Colon (tissue), 2 donors: ENCODE measurements around the gene MSI2.

ENCODE experiments used
- FAIRE-seq: peaks from 2 replicates; lab custom pipeline; 2012; peaks lifted over from hg19 to GRCh38; lab: Jason Lieb, UNC
- donor health status: control.
- donor health status: control.

The MSI2 gene

DNA sequence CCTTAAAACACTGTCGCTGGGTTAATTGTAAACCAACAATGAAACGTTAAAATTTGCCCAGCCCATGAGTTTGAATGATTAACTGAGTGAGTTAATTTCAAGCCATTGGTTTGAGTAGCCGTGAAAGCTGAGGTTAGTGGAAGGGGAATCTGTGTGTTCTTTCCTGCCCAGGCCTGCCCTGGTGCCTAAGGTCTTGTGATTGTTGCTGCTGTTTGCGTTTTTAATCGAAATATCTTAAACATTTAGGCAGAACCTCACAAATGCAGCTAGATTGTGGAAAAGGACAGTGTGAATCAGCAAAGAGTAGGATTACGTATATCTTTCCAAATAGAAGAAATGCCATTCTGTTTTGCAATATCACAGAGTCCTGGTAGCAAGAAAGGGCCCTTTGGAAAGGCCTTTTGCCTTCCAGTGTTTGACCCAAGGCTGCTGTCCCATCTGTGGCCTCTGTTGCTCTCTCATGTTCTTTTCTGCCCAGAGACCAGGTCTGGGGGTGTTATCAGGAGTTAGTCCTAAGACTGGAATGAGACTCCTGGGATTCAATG, 113.8 kb downstream of the MSI2 start:
- no peak for FAIRE-seq

DNA sequence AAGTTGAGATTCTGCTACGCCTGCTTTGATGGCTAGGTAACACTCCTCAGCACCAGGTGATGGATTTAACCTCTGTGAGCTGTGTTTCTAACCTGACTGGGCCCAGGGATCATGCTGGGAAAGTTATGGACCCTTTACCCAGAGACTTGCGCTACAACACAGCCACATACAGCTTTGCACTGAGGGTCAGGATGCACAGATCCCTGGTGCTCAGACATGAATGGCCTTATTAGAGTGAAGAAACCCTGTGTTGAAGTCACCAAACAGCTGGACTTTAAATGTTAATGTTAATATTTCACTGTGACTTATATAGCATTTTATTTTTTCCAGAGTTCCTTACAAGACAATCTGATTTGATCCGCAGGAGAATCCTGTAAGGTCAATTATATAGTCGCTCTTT, 114.3 kb downstream of the MSI2 start:
- FAIRE-seq: no peak

GRCh38 chr17:57372156-57372555, 115.8 kb downstream of the MSI2 start:
- no peak for FAIRE-seq

DNA sequence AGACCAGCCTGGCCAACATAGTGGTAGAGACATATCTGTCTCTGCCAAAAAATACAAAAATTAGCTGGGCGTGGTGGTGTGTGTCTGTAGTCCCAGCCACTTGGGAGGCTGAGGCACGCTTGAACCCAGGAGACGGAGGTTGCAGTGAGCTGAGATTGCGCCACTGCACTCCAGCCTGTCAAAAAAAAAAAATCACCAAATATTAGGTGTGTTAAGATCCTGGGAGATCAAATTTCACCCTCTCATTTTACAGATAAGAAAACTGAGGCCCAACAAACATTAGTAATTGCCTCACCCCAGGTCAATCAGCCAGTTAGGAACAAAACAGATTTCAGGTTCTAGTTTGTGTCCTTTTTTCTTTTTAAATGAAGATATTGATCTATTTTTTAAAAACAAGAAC, 116.7 kb downstream of the MSI2 start:
- no peak for FAIRE-seq

- no peak for FAIRE-seq
Measured at GRCh38 chr17:57373756-57374155, 117.4 kb downstream of the MSI2 start.

DNA sequence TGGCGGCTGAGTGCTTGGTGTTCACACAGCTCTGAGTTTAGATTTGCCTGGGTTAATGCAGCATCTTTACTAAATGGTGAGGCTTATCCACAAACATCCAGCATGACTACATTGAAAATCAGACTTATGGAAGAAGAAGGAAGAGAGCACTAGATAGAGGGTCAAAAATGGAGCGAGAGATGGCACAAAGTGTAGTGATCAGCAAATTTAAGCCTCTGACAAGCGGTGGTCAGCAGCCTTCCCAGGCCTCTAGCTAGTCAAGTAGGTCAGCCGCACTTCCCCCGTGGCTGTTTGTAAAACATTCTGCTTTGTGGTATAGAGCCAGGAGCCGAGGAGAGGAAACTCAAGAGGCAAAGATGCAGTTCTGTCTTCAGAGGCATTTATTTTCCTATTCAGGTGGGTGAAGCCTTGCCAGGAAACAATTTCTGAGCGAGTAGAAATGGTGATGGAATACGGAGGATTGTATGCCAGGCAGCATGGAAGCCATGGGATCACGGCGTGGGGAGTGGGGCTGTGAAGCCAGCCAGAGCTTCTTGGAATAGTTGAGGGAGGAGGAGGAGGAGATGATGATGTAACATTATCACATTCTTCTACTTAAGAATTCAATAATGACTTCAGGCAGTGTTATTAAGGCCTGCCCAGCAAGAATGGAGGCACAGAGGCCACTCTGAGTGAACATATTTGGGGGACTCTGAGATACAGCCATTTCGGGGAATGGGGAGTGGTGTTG, 118.9 kb downstream of the MSI2 start:
- FAIRE-seq: no peak

GRCh38 chr17:57375770-57376225, 119.5 kb downstream of the MSI2 start:
- FAIRE-seq: no peak

- FAIRE-seq: no peak
Measured at GRCh38 chr17:57377094-57377493, 120.8 kb downstream of the MSI2 start.

DNA sequence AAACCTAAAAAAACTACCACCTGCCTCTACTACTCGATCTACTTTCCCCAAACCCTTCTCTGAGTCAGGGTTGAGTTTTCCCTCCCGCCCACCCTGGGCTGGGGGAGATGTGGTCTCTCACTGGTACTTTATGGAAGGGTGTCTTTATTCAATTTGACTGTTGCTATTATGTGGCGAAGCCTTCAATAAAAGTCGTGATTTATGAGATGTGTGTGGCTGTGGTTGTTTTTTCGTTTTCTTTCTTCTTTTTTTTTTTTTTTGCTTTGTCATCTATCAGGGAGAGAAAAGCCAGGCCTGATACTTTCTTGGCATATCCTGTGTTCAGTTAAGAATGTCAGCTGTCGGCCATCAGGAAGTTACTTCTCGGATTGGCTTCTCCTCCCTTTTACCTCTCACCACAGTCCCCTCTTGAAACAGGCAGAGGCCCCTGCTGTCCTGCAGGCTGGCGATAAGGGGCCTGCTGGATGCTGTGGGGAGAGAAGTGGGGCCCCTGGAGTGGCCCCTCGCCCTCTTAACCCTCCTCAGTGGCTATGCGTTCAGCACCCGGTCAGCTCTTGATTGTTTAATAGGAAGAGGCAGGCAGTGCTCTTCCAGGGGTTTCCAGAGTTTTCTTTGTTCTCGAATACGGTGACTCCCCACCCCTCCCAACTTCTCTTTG, 123.0 kb downstream of the MSI2 start:
- FAIRE-seq: no peak

GRCh38 chr17:57379895-57380434, 123.6 kb downstream of the MSI2 start:
- FAIRE-seq: no peak

- FAIRE-seq: no peak
Measured at GRCh38 chr17:57381498-57381897, 125.2 kb downstream of the MSI2 start.

DNA sequence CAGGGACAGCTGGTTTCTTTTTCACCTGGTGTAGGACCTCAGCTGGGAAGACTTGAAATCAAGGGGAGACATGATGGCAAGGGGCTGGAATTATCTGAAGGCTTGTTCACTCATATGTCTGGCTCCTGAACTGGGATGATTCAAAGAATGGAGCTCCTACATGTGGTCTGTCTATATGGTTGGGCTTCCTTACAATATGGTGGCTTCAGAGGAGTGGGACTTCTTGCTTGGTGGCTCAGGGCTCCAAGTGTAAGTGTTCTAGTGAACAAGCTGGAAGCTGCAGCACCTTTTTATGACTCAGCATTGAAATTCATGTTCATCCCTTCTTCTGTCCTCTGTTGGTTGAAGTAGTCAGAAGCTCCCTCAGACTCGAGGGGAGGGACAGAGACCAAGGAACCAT, 127.9 kb downstream of the MSI2 start:
- FAIRE-seq: no peak

DNA sequence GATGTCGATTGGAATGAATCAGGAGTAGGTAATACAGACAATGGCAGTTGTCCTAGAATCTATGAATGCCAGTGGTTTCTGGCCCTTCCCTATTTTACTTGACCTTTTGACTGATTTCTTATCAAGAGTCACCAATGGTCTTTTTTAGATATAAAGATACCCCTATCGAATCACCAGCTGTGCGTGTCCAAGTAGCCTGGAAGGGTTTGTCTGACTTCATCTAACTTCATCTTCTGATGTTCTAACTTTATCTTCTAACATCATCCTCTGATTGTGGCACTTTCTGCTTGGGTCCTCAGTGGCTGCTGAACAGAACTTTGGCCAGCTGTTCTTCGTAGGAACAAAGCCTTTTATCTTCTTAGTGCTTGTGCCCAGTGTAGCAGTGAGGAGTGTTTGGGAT, 129.7 kb downstream of the MSI2 start:
- FAIRE-seq: no peak

- no peak for FAIRE-seq
Measured at GRCh38 chr17:57387575-57387974, 131.3 kb downstream of the MSI2 start.

DNA sequence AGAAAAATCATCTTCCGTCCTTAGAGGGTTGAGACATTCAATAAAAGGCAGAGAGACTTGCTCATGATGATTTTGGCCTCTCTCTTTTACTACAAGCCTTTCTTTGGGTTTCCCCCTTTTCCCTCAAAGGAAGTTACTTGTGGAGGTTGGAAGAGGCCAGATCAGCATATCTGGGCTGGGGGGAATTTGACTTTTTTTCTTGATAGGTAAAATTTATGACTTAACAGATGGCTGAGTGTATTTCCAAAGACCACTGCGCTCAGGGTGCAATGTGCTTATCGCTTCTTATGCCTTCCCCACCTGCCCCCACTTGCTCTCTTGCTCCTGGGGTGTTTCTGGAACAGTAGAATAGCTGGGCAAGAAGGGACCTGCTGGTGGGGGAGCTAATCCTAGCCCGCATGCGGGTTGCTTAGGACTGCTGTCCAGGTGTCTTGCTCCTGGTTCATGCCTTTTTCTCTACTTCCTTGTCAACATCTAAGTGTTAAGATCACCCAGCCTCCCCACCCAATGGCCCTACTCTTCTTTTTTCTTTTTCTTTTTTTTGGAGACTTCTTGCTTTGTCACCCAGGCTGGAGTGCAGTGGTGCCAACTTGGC, 131.9 kb downstream of the MSI2 start:
- FAIRE-seq: no peak

DNA sequence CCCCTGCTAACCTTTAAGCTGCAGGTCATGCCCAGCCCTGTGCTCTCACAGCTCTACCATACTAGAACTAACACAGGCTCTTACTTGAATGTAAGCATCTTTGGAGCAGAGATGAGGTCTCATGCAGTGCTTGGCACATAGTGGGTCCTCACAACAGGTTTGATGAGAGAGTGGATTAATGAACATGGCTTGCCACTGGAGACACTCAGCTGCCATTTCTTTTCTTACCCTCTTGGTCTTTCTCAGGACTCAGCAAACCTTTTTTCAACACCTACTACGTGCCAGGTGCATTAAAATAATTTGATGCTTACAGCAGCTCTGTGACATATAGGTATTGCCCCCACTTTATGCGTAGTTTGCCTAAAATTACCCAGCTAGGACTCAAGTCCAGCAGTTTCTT, 133.2 kb downstream of the MSI2 start:
- FAIRE-seq: no peak

- no peak for FAIRE-seq
Measured at GRCh38 chr17:57391076-57391825, 134.9 kb downstream of the MSI2 start.

- no peak for FAIRE-seq
Measured at GRCh38 chr17:57391857-57392471, 135.6 kb downstream of the MSI2 start.

DNA sequence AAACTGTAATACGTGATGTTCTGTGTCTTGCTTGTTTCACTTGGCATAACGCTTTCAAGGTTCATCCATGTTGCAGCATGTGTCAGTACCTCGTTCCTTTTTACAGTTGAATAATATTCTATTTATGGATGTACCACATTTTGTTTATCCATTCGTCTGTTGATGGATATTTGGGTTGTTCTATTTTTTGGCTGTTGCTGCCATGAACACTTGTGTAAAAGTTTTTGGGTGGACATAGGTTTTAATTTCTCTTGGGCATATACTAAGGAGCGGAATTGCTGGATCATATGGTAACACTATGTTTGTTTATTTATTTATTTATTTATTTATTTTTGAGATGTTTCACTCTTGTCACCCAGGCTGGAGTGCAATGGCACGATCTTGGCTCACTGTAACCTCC, 137.0 kb downstream of the MSI2 start:
- FAIRE-seq: no peak

GRCh38 chr17:57394375-57394774, 138.1 kb downstream of the MSI2 start:
- FAIRE-seq: no peak

GRCh38 chr17:57395721-57396321, 139.5 kb downstream of the MSI2 start:
- FAIRE-seq: no peak
